PFSK-1 (cell line): ENCODE measurements around the gene RERE.

Experiments used
- FOXP2 ChIP-seq: optimal IDR thresholded peaks from 2 replicates; pipeline ENCODE3; 2011; ENCODE audit warnings: borderline replicate concordance, control low read depth, inconsistent platforms; ENCODE audit not compliant: insufficient read depth; ENCODE audit errors: extremely low read length, extremely low read depth
- POLR2AphosphoS5 ChIP-seq: IDR thresholded peaks from 2 replicates; pipeline ENCODE4 v1.6.1; 2012; ENCODE audit warnings: low read depth, mild to moderate bottlenecking, control low read depth, low read length, moderate library complexity
- SIN3A ChIP-seq: IDR thresholded peaks from 2 replicates; pipeline ENCODE4 v1.6.1; 2012; ENCODE audit warnings: mild to moderate bottlenecking, low read length, moderate library complexity, borderline replicate concordance; ENCODE audit not compliant: insufficient read depth
- TAF1 ChIP-seq: IDR thresholded peaks from 2 replicates; pipeline ENCODE4 v1.6.1; 2012; ENCODE audit warnings: low read length, control low read depth, borderline replicate concordance; ENCODE audit not compliant: insufficient read depth
- TF ChIP-seq, protein P1 (sequence below), 2 experiments: IDR thresholded peaks; 2 replicates each; pipeline versions ENCODE4 v1.6.1 to v1.8.0; 2011 to 2012; ENCODE audit warnings: low read depth in 2 of 2, low read length in 2 of 2, control low read depth in 1 of 2, inconsistent platforms in 1 of 2, mild to moderate bottlenecking in 1 of 2, moderate library complexity in 1 of 2; ENCODE audit not compliant: insufficient read depth in 1 of 2

The RERE gene

GRCh38 chr1:8450312-8450711 lies 367.1 kb downstream of the RERE start:
- TF ChIP-seq FOXP2 (no peak), TAF1 (no peak), SIN3A (no peak), POLR2AphosphoS5 (no peak)
- TF ChIP-seq, protein P1, sequence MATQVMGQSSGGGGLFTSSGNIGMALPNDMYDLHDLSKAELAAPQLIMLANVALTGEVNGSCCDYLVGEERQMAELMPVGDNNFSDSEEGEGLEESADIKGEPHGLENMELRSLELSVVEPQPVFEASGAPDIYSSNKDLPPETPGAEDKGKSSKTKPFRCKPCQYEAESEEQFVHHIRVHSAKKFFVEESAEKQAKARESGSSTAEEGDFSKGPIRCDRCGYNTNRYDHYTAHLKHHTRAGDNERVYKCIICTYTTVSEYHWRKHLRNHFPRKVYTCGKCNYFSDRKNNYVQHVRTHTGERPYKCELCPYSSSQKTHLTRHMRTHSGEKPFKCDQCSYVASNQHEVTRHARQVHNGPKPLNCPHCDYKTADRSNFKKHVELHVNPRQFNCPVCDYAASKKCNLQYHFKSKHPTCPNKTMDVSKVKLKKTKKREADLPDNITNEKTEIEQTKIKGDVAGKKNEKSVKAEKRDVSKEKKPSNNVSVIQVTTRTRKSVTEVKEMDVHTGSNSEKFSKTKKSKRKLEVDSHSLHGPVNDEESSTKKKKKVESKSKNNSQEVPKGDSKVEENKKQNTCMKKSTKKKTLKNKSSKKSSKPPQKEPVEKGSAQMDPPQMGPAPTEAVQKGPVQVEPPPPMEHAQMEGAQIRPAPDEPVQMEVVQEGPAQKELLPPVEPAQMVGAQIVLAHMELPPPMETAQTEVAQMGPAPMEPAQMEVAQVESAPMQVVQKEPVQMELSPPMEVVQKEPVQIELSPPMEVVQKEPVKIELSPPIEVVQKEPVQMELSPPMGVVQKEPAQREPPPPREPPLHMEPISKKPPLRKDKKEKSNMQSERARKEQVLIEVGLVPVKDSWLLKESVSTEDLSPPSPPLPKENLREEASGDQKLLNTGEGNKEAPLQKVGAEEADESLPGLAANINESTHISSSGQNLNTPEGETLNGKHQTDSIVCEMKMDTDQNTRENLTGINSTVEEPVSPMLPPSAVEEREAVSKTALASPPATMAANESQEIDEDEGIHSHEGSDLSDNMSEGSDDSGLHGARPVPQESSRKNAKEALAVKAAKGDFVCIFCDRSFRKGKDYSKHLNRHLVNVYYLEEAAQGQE (IDR thresholded peaks at IDR 0.05; ENCODE audit: insufficient read depth in 1 of 2, low read depth in 2 of 2, low read length in 2 of 2) = no peak

- TF ChIP-seq, protein P1 (IDR thresholded peaks at IDR 0.05; ENCODE audit: insufficient read depth in 1 of 2, low read depth in 2 of 2, low read length in 2 of 2) = no peak
- TF ChIP-seq SIN3A (no peak), TAF1 (no peak), POLR2AphosphoS5 (no peak), FOXP2 (no peak)
Observed at GRCh38 chr1:8448911-8449661, 368.4 kb downstream of the RERE start.

- TF ChIP-seq SIN3A = no peak
- TF ChIP-seq, protein P1 (IDR thresholded peaks at IDR 0.05; ENCODE audit: insufficient read depth in 1 of 2, low read depth in 2 of 2, low read length in 2 of 2) = no peak
- TF ChIP-seq POLR2AphosphoS5 = no peak
- TF ChIP-seq FOXP2 = no peak
- no peak for TF ChIP-seq TAF1
Observed at GRCh38 chr1:8447616-8448150, 369.8 kb downstream of the RERE start.

GRCh38 chr1:8443558-8444194 lies 373.8 kb downstream of the RERE start:
- no peak for TF ChIP-seq POLR2AphosphoS5

- TF ChIP-seq POLR2AphosphoS5 (no peak), SIN3A (no peak), FOXP2 (no peak), TAF1 (no peak)
- TF ChIP-seq, protein P1 (IDR thresholded peaks at IDR 0.05; ENCODE audit: insufficient read depth in 1 of 2, low read depth in 2 of 2, low read length in 2 of 2) = no peak
Observed at GRCh38 chr1:8441426-8441825, 376.0 kb downstream of the RERE start.
